Measurements from ENCODE around the gene FADS3. TPM values are rescaled to one million over a fixed set of nuclear protein-coding genes. Genes with fewer than 3 reads are reported as not detected.
A peak's percentile ranks its signal among the peaks of the same experiment; 100 is the strongest.

Gene FADS3
- total and polyA plus RNA-seq, 2 donors (not counting 1 experiment from before 2014, with no cell fraction given) = 225 to 256 TPM

DNA sequence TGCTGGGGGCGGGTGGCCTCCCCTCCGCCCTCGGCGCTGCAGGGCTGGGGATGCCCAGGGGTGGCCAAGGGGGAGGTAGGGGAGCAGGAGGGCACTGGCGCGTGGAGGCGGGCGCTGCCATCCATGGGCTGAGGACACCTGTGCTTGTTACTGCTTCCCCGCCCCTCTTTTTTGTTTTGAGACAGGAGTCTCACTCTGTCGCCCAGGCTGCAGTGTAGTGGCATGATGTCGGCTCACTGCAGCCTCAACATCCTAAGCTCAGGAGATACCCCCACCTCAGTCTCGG lies 683 bp upstream of the FADS3 start:
- ATAC-seq (ENCODE audit: low read depth) (peak; percentile 79), DNase-seq (no peak)
- peak overlapping the region; percentile 79 to 91 for H3K27ac ChIP-seq (ENCODE audit: low read length in 2 of 2)
- peaks cover 18 to 29% of the 10 kb centered on the region in 2 donors for H3K4me1 ChIP-seq (ENCODE audit: control insufficient read depth in 2 of 2, insufficient read depth in 2 of 2, low read length in 2 of 2)
- peak overlapping the region; percentile 82 for H2AFZ ChIP-seq (ENCODE audit: insufficient read depth, low read depth, low read length, poor library complexity, severe bottlenecking)
- TF ChIP-seq, protein P1, sequence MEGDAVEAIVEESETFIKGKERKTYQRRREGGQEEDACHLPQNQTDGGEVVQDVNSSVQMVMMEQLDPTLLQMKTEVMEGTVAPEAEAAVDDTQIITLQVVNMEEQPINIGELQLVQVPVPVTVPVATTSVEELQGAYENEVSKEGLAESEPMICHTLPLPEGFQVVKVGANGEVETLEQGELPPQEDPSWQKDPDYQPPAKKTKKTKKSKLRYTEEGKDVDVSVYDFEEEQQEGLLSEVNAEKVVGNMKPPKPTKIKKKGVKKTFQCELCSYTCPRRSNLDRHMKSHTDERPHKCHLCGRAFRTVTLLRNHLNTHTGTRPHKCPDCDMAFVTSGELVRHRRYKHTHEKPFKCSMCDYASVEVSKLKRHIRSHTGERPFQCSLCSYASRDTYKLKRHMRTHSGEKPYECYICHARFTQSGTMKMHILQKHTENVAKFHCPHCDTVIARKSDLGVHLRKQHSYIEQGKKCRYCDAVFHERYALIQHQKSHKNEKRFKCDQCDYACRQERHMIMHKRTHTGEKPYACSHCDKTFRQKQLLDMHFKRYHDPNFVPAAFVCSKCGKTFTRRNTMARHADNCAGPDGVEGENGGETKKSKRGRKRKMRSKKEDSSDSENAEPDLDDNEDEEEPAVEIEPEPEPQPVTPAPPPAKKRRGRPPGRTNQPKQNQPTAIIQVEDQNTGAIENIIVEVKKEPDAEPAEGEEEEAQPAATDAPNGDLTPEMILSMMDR (IDR thresholded peaks at IDR 0.05) = peak; percentile 12
- TF ChIP-seq EZH2 (IDR thresholded peaks at IDR 0.05; ENCODE audit: borderline replicate concordance, insufficient read depth, low read depth, low read length, poor library complexity, severe bottlenecking) = no peak
- Mint-ChIP-seq H3K27me3 (no peaks in the 10 kb centered on the region), H3K9me3 (ENCODE audit: insufficient read depth) (no peaks in the 10 kb centered on the region), H3K4me1 (peaks cover 37% of the 10 kb centered on the region), H3K27ac (peak overlapping the region; percentile 96), H3K4me3 (peak overlapping the region; percentile 80)
- no peaks in the 10 kb centered on the region for H3K27me3 ChIP-seq (replicated peaks in 1 of 4; ENCODE audit: control extremely low read depth in 1 of 4, control insufficient read depth in 3 of 4, insufficient read depth in 4 of 4, low read length in 3 of 4)
- ChIA-PET CTCF (interaction anchor here (0.6 to 4.1 kb wide), 11 partner anchors 11 to 216 kb away, joined by 3 to 20 read pairs (median 5); partner anchors contain the start of gene FTH1), POLR2A (interaction anchor here (0.5 to 2.4 kb wide), 6 partner anchors 12 to 94 kb away, joined by 3 to 12 read pairs (median 4); partner anchors contain the start of gene FTH1)
- peak overlapping the region; percentile 83 for H3K4me2 ChIP-seq (replicated peaks; ENCODE audit: low read depth, low read length, poor library complexity, severe bottlenecking)
- intact Hi-C loops (cut with micrococcal nuclease) = loop anchor here (1.0 to 5.0 kb wide), 7 partner anchors 75 to 990 kb away; partner anchors contain the start of genes FADS1, FEN1, FTH1 and INCENP
- peaks cover 0 to 3% (median 0%) of the 10 kb centered on the region in 3 donors for H3K9me3 ChIP-seq (ENCODE audit: control extremely low read depth in 1 of 3, control insufficient read depth in 2 of 3, insufficient read depth in 1 of 3, low read length in 2 of 3)
- H3K79me2 ChIP-seq (ENCODE audit: control insufficient read depth, insufficient read depth, low read length) = peaks cover 34% of the 10 kb centered on the region
- H4K20me1 ChIP-seq (ENCODE audit: control insufficient read depth, insufficient read depth, low read length, poor library complexity, severe bottlenecking) = peaks cover 24% of the 10 kb centered on the region
- WGBS (ENCODE audit: insufficient coverage) = under 1% methylated on average over 11 of the region's 12 CpGs
- peak overlapping the region in 4 of 5 experiments; percentile 57 to 84 (median 76) for H3K4me3 ChIP-seq (ENCODE audit: control extremely low read depth in 1 of 5, extremely low read depth in 1 of 5, insufficient read depth in 1 of 5, low read depth in 2 of 5, low read length in 4 of 5)
- H3K36me3 ChIP-seq (replicated peaks in 1 of 2; ENCODE audit: control extremely low read depth in 1 of 2, control insufficient read depth in 1 of 2, extremely low read depth in 1 of 2, insufficient read depth in 2 of 2, low read length in 1 of 2) = no peaks in the 10 kb centered on the region
- peak overlapping the region; percentile 84 for H3K9ac ChIP-seq (ENCODE audit: low read length)
